Kidney epithelial cell (primary cell): ENCODE results near the gene TTC33. TPM values are rescaled to one million over a fixed set of nuclear protein-coding genes. Genes with fewer than 3 reads are reported as not detected.

Experiments
- DNase-seq: peaks from one replicate; pipeline ENCODE4 v3.0.0-alpha.2; 2010; ENCODE audit warnings: low read depth
- H3K27me3 ChIP-seq: 2 replicates; pipeline ENCODE4 v1.6.0; 2011; ENCODE audit warnings: low read length; ENCODE audit not compliant: control insufficient read depth, insufficient read depth
- H3K36me3 ChIP-seq: 2 replicates; pipeline ENCODE4 v1.5.1; 2011; ENCODE audit warnings: low read length; ENCODE audit not compliant: control insufficient read depth, insufficient read depth
- H3K4me3 ChIP-seq: 2 replicates; pipeline ENCODE4 v1.5.1; 2011; ENCODE audit warnings: low read depth, mild to moderate bottlenecking, control low read depth, low read length
- CTCF ChIP-seq: IDR thresholded peaks from 2 replicates; pipeline ENCODE4 v1.5.1; 2011; ENCODE audit warnings: mild to moderate bottlenecking, moderate library complexity, low read length, control low read depth, inconsistent platforms; ENCODE audit not compliant: insufficient read depth, poor library complexity, severe bottlenecking
- total RNA-seq: library from RNA; depleted of rRNA; stranded (reverse); fragments of >200 nt; gene quantifications from 2 replicates; pipeline ENCODE4 v1.2.3, GENCODE V29; 2015

Gene TTC33
- total RNA-seq, 1 donor from 2014 or later: 13.8 TPM

- no peak for TF ChIP-seq CTCF
- Histone ChIP-seq H3K4me3 (no peak overlapping the region), H3K27me3 (no peaks in the 10 kb centered on the region), H3K36me3 (no peaks in the 10 kb centered on the region)
- DNase-seq: no peak
Measured at GRCh38 chr5:40578501-40579451, 177.0 kb downstream of the TTC33 start.

- Histone ChIP-seq H3K27me3 (no peaks in the 10 kb centered on the region), H3K4me3 (no peak overlapping the region), H3K36me3 (no peaks in the 10 kb centered on the region)
- TF ChIP-seq CTCF: no peak
- DNase-seq: no peak
Measured at GRCh38 chr5:40577718-40578117, 178.0 kb downstream of the TTC33 start.

- no peak for TF ChIP-seq CTCF
Measured at GRCh38 chr5:40575921-40576320, 179.8 kb downstream of the TTC33 start.

GRCh38 chr5:40575411-40575810, 180.3 kb downstream of the TTC33 start:
- H3K4me3 ChIP-seq: no peak overlapping the region
- H3K27me3 ChIP-seq: no peaks in the 10 kb centered on the region
- H3K36me3 ChIP-seq: no peaks in the 10 kb centered on the region
- no peak for DNase-seq
- TF ChIP-seq CTCF: no peak

More at GRCh38 chr5:40575921-40576320, 179.8 kb downstream of the TTC33 start:
- H3K4me3 ChIP-seq: no peak overlapping the region
- H3K27me3 ChIP-seq: no peaks in the 10 kb centered on the region
- no peak for DNase-seq
- no peaks in the 10 kb centered on the region for H3K36me3 ChIP-seq

- no peak for TF ChIP-seq CTCF
- H3K36me3 ChIP-seq: no peaks in the 10 kb centered on the region
- no peaks in the 10 kb centered on the region for H3K27me3 ChIP-seq
- H3K4me3 ChIP-seq: no peak overlapping the region
- no peak for DNase-seq
Measured at GRCh38 chr5:40572937-40573336, 182.8 kb downstream of the TTC33 start.
